ENCODE data around the gene CITED2.

DNA sequence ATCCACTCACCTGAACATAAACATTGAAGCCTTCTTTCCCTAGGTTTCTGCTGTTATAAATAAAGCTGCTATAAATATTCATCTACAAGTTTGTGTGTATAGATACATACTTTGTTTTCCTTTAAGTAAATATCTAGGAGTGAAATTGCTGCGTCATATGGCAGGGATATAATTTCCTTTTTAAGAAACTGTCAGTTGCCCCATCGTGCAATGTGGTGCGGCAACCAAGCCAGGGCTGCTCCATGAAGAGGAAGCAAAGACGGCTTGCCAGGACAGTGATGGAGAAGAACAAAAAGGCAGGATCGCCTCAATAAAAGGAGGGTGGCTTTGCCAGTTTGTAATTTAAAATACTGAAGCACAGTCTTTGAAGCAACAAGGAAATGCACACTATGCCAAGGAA is 36.6 kb downstream of the CITED2 start:
- TF ChIP-seq, protein P1, sequence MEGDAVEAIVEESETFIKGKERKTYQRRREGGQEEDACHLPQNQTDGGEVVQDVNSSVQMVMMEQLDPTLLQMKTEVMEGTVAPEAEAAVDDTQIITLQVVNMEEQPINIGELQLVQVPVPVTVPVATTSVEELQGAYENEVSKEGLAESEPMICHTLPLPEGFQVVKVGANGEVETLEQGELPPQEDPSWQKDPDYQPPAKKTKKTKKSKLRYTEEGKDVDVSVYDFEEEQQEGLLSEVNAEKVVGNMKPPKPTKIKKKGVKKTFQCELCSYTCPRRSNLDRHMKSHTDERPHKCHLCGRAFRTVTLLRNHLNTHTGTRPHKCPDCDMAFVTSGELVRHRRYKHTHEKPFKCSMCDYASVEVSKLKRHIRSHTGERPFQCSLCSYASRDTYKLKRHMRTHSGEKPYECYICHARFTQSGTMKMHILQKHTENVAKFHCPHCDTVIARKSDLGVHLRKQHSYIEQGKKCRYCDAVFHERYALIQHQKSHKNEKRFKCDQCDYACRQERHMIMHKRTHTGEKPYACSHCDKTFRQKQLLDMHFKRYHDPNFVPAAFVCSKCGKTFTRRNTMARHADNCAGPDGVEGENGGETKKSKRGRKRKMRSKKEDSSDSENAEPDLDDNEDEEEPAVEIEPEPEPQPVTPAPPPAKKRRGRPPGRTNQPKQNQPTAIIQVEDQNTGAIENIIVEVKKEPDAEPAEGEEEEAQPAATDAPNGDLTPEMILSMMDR (conservative IDR thresholded peaks at IDR 0.05; ENCODE audit: low read depth, low read length) = no peak
- no peak for TF ChIP-seq EZH2 (IDR thresholded peaks at IDR 0.05; ENCODE audit: borderline replicate concordance, low read depth, low read length, poor library complexity, severe bottlenecking)

Measured in A673 (cell line).